Caco-2 (cell line): Measurements from ENCODE around the gene FOXC2. TPM values are rescaled to one million over a fixed set of nuclear protein-coding genes. Genes with fewer than 3 reads are reported as not detected.

Experiments
- BruUV-seq: library from RNA; stranded (reverse); fragments of 400-500 nt; replicated peaks from 2 replicates; lab custom pipeline; 2021; lab: Mats Ljungman, UMichigan
- CTCF ChIA-PET: fragments of 300-600 bp; sonication (Branson Sonifier 250); formaldehyde crosslinking; loops from one replicate; lab custom pipeline; 2022; ENCODE audit warnings: antibody characterized with exemption; lab: Charles Lee
- POLR2A ChIA-PET: fragments of 300-600 bp; sonication (Branson Sonifier 250); formaldehyde crosslinking; loops from one replicate; lab custom pipeline; 2022; ENCODE audit warnings: antibody characterized with exemption; lab: Charles Lee
- DNase-seq, 2 experiments: peaks; one replicate each; pipeline versions ENCODE4 v3.0.0 to v3.0.0-alpha.2; 2020 to 2022
- H3K27me3 ChIP-seq: replicated peaks from 2 replicates; pipeline ENCODE4 v1.6.0; 2011; ENCODE audit warnings: low read length; ENCODE audit not compliant: control insufficient read depth, insufficient read depth
- H3K36me3 ChIP-seq: 2 replicates; pipeline ENCODE4 v1.5.1; 2011; ENCODE audit warnings: low read length; ENCODE audit not compliant: control insufficient read depth, insufficient read depth
- H3K4me1 ChIP-seq: fragments of 250-450 bp; sonication (Bioruptor Pico); 2 replicates; pipeline ENCODE4 v1.5.1; 2020; ENCODE audit warnings: mild to moderate bottlenecking
- H3K4me3 ChIP-seq: 2 replicates; pipeline ENCODE4 v1.5.1; 2011; ENCODE audit warnings: low read depth, mild to moderate bottlenecking, control low read depth, low read length
- H3K9me3 ChIP-seq: fragments of 250-450 bp; sonication (Bioruptor Pico); 2 replicates; pipeline ENCODE4 v1.5.1; 2020; ENCODE audit warnings: mild to moderate bottlenecking, moderate library complexity
- H3K27ac Mint-ChIP-seq: one replicate; pipeline ENCODE4 v1.8.0; 2022; ENCODE audit warnings: mixed read lengths; ENCODE audit not compliant: unreplicated experiment
- H3K27me3 Mint-ChIP-seq: one replicate; pipeline ENCODE4 v1.8.0; 2022; ENCODE audit warnings: mixed read lengths; ENCODE audit not compliant: insufficient read depth, unreplicated experiment
- H3K36me3 Mint-ChIP-seq: one replicate; pipeline ENCODE4 v1.8.0; 2022; ENCODE audit warnings: mild to moderate bottlenecking, mixed read lengths; ENCODE audit not compliant: insufficient read depth, unreplicated experiment
- H3K4me1 Mint-ChIP-seq: one replicate; pipeline ENCODE4 v1.8.0; 2022; ENCODE audit warnings: low read depth, mixed read lengths; ENCODE audit not compliant: unreplicated experiment
- H3K4me3 Mint-ChIP-seq: one replicate; pipeline ENCODE4 v1.8.0; 2022; ENCODE audit warnings: mild to moderate bottlenecking, moderate library complexity, mixed read lengths; ENCODE audit not compliant: unreplicated experiment
- H3K9me3 Mint-ChIP-seq: one replicate; pipeline ENCODE4 v1.8.0; 2022; ENCODE audit warnings: mixed read lengths; ENCODE audit not compliant: unreplicated experiment
- intact Hi-C: fragments of 100-400 bp; cut with micrococcal nuclease; formaldehyde crosslinking; loops from one replicate; pipeline ENCODE4 v1.10.0; 2022; ENCODE audit not compliant: unreplicated experiment
- total RNA-seq: library from RNA; stranded (reverse); gene quantifications from 2 replicates; pipeline ENCODE4 v1.2.3, GENCODE V29; 2022
- TF ChIP-seq, protein P1 (sequence below), 2 experiments: fragments of 200-600 bp in 1 of 2; IDR thresholded peaks; 1 replicate in 1 of 2; 2 replicates in 1 of 2; pipeline versions ENCODE4 v1.5.1 to v1.8.0; 2011 to 2022; ENCODE audit warnings: antibody characterized with exemption in 1 of 2, control low read depth in 1 of 2, inconsistent platforms in 1 of 2, low read depth in 1 of 2, low read length in 1 of 2, mild to moderate bottlenecking in 1 of 2, moderate library complexity in 1 of 2; ENCODE audit not compliant: insufficient read depth in 1 of 2, severe bottlenecking in 1 of 2, unreplicated experiment in 1 of 2

The FOXC2 gene
- total RNA-seq, 1 experiment from 2014 or later, result not detected

DNA sequence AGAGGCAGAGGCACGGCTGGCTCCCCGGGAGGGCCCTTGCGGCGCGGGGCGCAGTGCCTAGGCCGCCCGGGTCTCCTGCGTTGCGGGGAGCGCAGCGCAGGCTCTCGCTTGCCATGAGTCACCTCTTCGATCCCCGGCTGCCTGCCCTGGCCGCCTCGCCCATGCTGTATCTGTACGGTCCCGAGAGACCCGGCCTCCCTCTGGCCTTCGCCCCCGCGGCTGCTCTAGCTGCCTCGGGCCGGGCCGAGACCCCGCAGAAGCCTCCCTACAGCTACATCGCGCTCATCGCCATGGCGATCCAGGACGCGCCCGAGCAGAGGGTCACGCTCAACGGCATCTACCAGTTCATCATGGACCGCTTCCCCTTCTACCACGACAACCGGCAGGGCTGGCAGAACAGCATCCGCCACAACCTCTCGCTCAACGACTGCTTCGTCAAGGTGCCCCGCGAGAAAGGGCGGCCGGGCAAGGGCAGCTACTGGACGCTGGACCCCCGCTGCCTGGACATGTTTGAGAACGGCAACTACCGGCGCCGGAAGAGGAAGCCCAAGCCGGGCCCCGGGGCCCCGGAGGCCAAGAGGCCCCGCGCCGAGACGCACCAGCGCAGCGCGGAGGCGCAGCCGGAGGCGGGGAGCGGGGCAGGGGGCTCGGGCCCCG lies 12.1 kb downstream of the FOXC2 start:
- DNase-seq, result no peak
- TF ChIP-seq, protein P1, sequence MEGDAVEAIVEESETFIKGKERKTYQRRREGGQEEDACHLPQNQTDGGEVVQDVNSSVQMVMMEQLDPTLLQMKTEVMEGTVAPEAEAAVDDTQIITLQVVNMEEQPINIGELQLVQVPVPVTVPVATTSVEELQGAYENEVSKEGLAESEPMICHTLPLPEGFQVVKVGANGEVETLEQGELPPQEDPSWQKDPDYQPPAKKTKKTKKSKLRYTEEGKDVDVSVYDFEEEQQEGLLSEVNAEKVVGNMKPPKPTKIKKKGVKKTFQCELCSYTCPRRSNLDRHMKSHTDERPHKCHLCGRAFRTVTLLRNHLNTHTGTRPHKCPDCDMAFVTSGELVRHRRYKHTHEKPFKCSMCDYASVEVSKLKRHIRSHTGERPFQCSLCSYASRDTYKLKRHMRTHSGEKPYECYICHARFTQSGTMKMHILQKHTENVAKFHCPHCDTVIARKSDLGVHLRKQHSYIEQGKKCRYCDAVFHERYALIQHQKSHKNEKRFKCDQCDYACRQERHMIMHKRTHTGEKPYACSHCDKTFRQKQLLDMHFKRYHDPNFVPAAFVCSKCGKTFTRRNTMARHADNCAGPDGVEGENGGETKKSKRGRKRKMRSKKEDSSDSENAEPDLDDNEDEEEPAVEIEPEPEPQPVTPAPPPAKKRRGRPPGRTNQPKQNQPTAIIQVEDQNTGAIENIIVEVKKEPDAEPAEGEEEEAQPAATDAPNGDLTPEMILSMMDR (IDR thresholded peaks at IDR 0.05; ENCODE audit: insufficient read depth in 1 of 2, low read depth in 1 of 2, low read length in 1 of 2, severe bottlenecking in 1 of 2, unreplicated experiment in 1 of 2), result no peak
- Mint-ChIP-seq H3K9me3 (no peaks in the 10 kb centered on the region), H3K27ac (no peak overlapping the region), H3K4me1 (peaks cover 7% of the 10 kb centered on the region), H3K36me3 (peaks cover 10% of the 10 kb centered on the region), H3K27me3 (peaks cover 24% of the 10 kb centered on the region), H3K4me3 (no peak overlapping the region)
- no TSS peak for BruUV-seq
- intact Hi-C loops, result loop anchor here (5.0 kb wide), 2 partner anchors 254 to 484 kb away; no protein-coding TSS in a partner anchor
- Histone ChIP-seq H3K36me3 (no peaks in the 10 kb centered on the region), H3K27me3 (no peaks in the 10 kb centered on the region), H3K4me3 (no peak overlapping the region), H3K4me1 (peaks cover 9% of the 10 kb centered on the region; the same call in 1 of the 2 replicates), H3K9me3 (no peaks in the 10 kb centered on the region)
- ChIA-PET POLR2A (no interaction called here), CTCF (no interaction called here)

DNA sequence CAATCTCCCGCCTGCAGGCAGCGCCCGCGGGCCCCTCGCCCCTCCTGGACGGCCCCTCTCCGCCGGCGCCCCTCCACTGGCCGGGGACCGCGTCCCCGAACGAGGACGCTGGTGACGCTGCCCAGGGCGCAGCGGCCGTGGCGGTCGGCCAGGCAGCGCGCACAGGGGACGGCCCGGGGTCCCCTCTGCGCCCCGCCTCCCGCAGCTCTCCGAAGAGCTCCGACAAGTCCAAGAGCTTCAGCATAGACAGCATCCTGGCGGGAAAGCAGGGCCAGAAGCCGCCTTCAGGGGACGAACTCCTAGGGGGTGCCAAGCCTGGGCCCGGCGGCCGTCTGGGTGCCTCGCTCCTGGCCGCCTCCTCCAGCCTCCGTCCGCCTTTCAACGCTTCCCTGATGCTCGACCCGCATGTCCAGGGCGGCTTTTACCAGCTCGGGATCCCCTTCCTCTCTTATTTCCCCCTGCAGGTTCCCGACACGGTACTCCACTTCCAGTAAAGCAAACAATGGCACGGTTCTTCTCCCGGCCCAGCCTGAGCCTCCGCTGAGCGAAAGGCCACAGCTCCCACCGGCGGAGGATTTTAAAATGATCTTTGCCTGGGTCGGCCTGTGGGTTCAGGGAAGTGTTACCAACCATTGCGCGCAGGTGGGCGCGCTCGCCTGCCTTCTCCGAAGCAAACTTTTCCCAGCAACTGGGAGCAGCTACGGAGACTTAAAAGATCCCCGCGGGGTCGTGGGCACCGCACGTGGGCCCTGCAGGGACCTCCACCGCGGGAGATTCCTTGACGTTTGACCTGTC lies 12.8 kb downstream of the FOXC2 start:
- no peak for DNase-seq
- no TSS peak for BruUV-seq
- Histone ChIP-seq H3K9me3 (no peaks in the 10 kb centered on the region), H3K36me3 (no peaks in the 10 kb centered on the region), H3K27me3 (no peaks in the 10 kb centered on the region), H3K4me3 (no peak overlapping the region), H3K4me1 (peaks cover 7% of the 10 kb centered on the region; the same call in 1 of the 2 replicates)
- TF ChIP-seq, protein P1 (IDR thresholded peaks at IDR 0.05; ENCODE audit: insufficient read depth in 1 of 2, low read depth in 1 of 2, low read length in 1 of 2, severe bottlenecking in 1 of 2, unreplicated experiment in 1 of 2), result no peak
- ChIA-PET CTCF (no interaction called here), POLR2A (no interaction called here)
- Mint-ChIP-seq H3K4me3 (no peak overlapping the region), H3K36me3 (peaks cover 10% of the 10 kb centered on the region), H3K27me3 (peaks cover 25% of the 10 kb centered on the region), H3K9me3 (no peaks in the 10 kb centered on the region), H3K4me1 (peaks cover 7% of the 10 kb centered on the region), H3K27ac (no peak overlapping the region)
- intact Hi-C loops, result loop anchor here (5.0 kb wide), 2 partner anchors 253 to 483 kb away; no protein-coding TSS in a partner anchor

DNA sequence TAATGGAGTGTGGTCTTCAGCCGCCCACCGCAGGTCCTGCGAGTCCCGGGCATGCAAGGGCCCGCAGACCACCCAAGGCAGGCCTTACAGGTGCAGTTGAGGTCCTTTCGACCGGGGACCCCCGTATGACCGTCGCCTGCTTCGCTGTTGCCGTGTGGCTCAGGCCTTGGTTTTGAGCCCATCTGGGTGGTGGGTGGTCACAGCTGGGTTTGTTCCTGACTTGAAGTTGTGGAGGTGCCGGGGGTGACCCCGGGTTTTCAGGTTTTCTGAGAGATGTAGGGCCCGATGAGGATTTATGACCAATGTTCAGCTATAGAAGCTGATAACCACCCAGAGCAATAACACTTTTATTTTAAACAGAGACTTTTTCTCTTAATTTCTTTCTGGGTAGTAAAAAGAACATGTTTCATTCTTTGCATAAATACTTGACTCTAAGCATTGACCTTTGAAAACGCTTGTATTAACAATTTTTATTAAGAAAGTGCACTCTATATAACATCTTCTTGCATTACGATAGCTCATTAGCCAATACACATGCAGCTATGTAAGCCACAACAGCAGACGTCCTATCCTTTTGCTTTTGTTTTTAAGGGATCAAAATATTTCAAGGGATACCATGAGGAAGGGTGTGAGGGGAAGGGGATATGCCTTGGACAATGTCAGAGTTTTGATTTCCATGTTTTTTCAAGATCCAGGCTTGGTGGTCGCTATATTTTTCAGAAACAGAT lies 13.6 kb downstream of the FOXC2 start:
- H3K36me3 ChIP-seq, result no peaks in the 10 kb centered on the region
- Mint-ChIP-seq H3K27me3 (peaks cover 25% of the 10 kb centered on the region), H3K36me3 (peaks cover 10% of the 10 kb centered on the region), H3K4me1 (peaks cover 7% of the 10 kb centered on the region), H3K9me3 (no peaks in the 10 kb centered on the region), H3K4me3 (no peak overlapping the region), H3K27ac (no peak overlapping the region)
- ChIA-PET POLR2A (no interaction called here), CTCF (no interaction called here)
- no peak for DNase-seq
- TF ChIP-seq, protein P1 (IDR thresholded peaks at IDR 0.05; ENCODE audit: insufficient read depth in 1 of 2, low read depth in 1 of 2, low read length in 1 of 2, severe bottlenecking in 1 of 2, unreplicated experiment in 1 of 2), result no peak
- no peaks in the 10 kb centered on the region for H3K27me3 ChIP-seq
- BruUV-seq, result no TSS peak
- intact Hi-C loops, result no loop called here
- no peaks in the 10 kb centered on the region for H3K9me3 ChIP-seq
- H3K4me3 ChIP-seq, result no peak overlapping the region
- peaks cover 7% of the 10 kb centered on the region; the same call in 1 of the 2 replicates for H3K4me1 ChIP-seq
